ENCODE data around the gene IL22. TPM values are rescaled to one million over a fixed set of nuclear protein-coding genes. Genes with fewer than 3 reads are reported as not detected.

The IL22 gene
- total and polyA plus RNA-seq, 7 experiments from 2014 or later, result 1.8 TPM; not detected in 6

GRCh38 chr12:68279227-68280054, 26.0 kb upstream of the IL22 start:
- DNase-seq, result no peak
- Mint-ChIP-seq H3K27me3 (peaks cover 0 to 2% (median 0%) of the 10 kb centered on the region in 5 donors), H3K36me3 (peaks cover 0 to 6% (median 0%) of the 10 kb centered on the region in 5 donors), H3K9me3 (peaks cover 0 to 2% (median 0%) of the 10 kb centered on the region in 11 donors), H3K4me1 (peaks cover 0 to 53% (median 0%) of the 10 kb centered on the region in 7 donors), H3K4me3 (no peak overlapping the region), H3K27ac (no peak overlapping the region)
- no peak overlapping the region for H3K27ac ChIP-seq (ENCODE audit: low read depth, low read length)
- H3K27me3 ChIP-seq (ENCODE audit: control insufficient read depth in 2 of 2, insufficient read depth in 2 of 2, low read length in 2 of 2), result no peaks in the 10 kb centered on the region
- no peak for ATAC-seq
- no peaks in the 10 kb centered on the region for H3K9me3 ChIP-seq (ENCODE audit: control insufficient read depth in 2 of 3, low read length in 3 of 3)
- intact Hi-C loops (cut with micrococcal nuclease), result no loop called here
- H3K4me1 ChIP-seq (ENCODE audit: control insufficient read depth in 2 of 2, insufficient read depth in 2 of 2, low read length in 2 of 2), result no peaks in the 10 kb centered on the region
- ChIA-PET POLR2A (no interaction called here), CTCF (no interaction called here)
- no peaks in the 10 kb centered on the region for H3K36me3 ChIP-seq (ENCODE audit: control insufficient read depth in 2 of 3, insufficient read depth in 3 of 3, low read length in 3 of 3)
- no peak overlapping the region for H3K4me3 ChIP-seq (ENCODE audit: low read length)

GRCh38 chr12:68276402-68276930, 23.1 kb upstream of the IL22 start:
- H3K9me3 Mint-ChIP-seq, result peaks cover 0 to 2% (median 0%) of the 10 kb centered on the region in 11 donors
- ChIA-PET POLR2A (no interaction called here), CTCF (no interaction called here)
- peaks cover 0 to 4% (median 0%) of the 10 kb centered on the region in 5 donors for H3K36me3 Mint-ChIP-seq
- H3K27me3 ChIP-seq (ENCODE audit: control insufficient read depth in 2 of 2, insufficient read depth in 2 of 2, low read length in 2 of 2), result no peaks in the 10 kb centered on the region
- peak overlapping the region in 1 of 10 donors; percentile 5 for H3K4me3 Mint-ChIP-seq
- H3K27ac ChIP-seq (ENCODE audit: low read depth, low read length), result no peak overlapping the region
- ATAC-seq (no peak), DNase-seq (no peak)
- H3K4me1 Mint-ChIP-seq, result peaks cover 0 to 45% (median 0%) of the 10 kb centered on the region in 7 donors
- no peaks in the 10 kb centered on the region for H3K9me3 ChIP-seq (ENCODE audit: control insufficient read depth in 2 of 3, low read length in 3 of 3)
- intact Hi-C loops (cut with micrococcal nuclease), result loop anchor here in 1 of 2 donors (2.0 kb wide), 1 partner anchor 36 kb away; no protein-coding TSS in a partner anchor
- H3K4me1 ChIP-seq (ENCODE audit: control insufficient read depth in 2 of 2, insufficient read depth in 2 of 2, low read length in 2 of 2), result no peaks in the 10 kb centered on the region
- H3K36me3 ChIP-seq (ENCODE audit: control insufficient read depth in 2 of 3, insufficient read depth in 3 of 3, low read length in 3 of 3), result no peaks in the 10 kb centered on the region
- no peak overlapping the region for H3K4me3 ChIP-seq (ENCODE audit: low read length)
- no peaks in the 10 kb centered on the region for H3K27me3 Mint-ChIP-seq
- H3K27ac Mint-ChIP-seq, result peak overlapping the region in 1 of 9 donors; percentile 19

GRCh38 chr12:68272732-68273131, 19.3 kb upstream of the IL22 start:
- Histone ChIP-seq H3K27ac (ENCODE audit: low read depth, low read length) (no peak overlapping the region), H3K4me1 (ENCODE audit: control insufficient read depth in 2 of 2, insufficient read depth in 2 of 2, low read length in 2 of 2) (no peaks in the 10 kb centered on the region), H3K27me3 (ENCODE audit: control insufficient read depth in 2 of 2, insufficient read depth in 2 of 2, low read length in 2 of 2) (no peaks in the 10 kb centered on the region), H3K36me3 (ENCODE audit: control insufficient read depth in 2 of 3, insufficient read depth in 3 of 3, low read length in 3 of 3) (no peaks in the 10 kb centered on the region), H3K4me3 (ENCODE audit: low read length) (no peak overlapping the region), H3K9me3 (ENCODE audit: control insufficient read depth in 2 of 3, low read length in 3 of 3) (no peaks in the 10 kb centered on the region)
- POLR2A ChIA-PET, result interaction anchor here (1.1 kb wide), 1 partner anchor 11 kb away, joined by 3 read pairs; no protein-coding TSS in a partner anchor
- no peak overlapping the region for H3K4me3 Mint-ChIP-seq
- H3K27ac Mint-ChIP-seq, result no peak overlapping the region
- peaks cover 0 to 2% (median 0%) of the 10 kb centered on the region in 11 donors for H3K9me3 Mint-ChIP-seq
- CTCF ChIA-PET, result no interaction called here
- H3K27me3 Mint-ChIP-seq, result peaks cover 0 to 2% (median 0%) of the 10 kb centered on the region in 5 donors
- DNase-seq, result no peak
- H3K4me1 Mint-ChIP-seq, result peaks cover 0 to 41% (median 0%) of the 10 kb centered on the region in 7 donors
- peaks cover 0 to 15% (median 0%) of the 10 kb centered on the region in 5 donors for H3K36me3 Mint-ChIP-seq
- no peak for ATAC-seq
- intact Hi-C loops (cut with micrococcal nuclease), result no loop called here

GRCh38 chr12:68271346-68271745, 17.9 kb upstream of the IL22 start:
- H3K27ac Mint-ChIP-seq, result no peak overlapping the region
- CTCF ChIA-PET, result no interaction called here
- intact Hi-C loops (cut with micrococcal nuclease), result no loop called here

GRCh38 chr12:68270358-68270757, 17.0 kb upstream of the IL22 start:
- peaks cover 0 to 42% (median 0%) of the 10 kb centered on the region in 7 donors for H3K4me1 Mint-ChIP-seq
- ChIA-PET CTCF (no interaction called here), POLR2A (no interaction called here)
- Histone ChIP-seq H3K27me3 (ENCODE audit: control insufficient read depth in 2 of 2, insufficient read depth in 2 of 2, low read length in 2 of 2) (no peaks in the 10 kb centered on the region), H3K4me3 (ENCODE audit: low read length) (no peak overlapping the region), H3K4me1 (ENCODE audit: control insufficient read depth in 2 of 2, insufficient read depth in 2 of 2, low read length in 2 of 2) (no peaks in the 10 kb centered on the region), H3K9me3 (ENCODE audit: control insufficient read depth in 2 of 3, low read length in 3 of 3) (no peaks in the 10 kb centered on the region), H3K36me3 (ENCODE audit: control insufficient read depth in 2 of 3, insufficient read depth in 3 of 3, low read length in 3 of 3) (no peaks in the 10 kb centered on the region), H3K27ac (ENCODE audit: low read depth, low read length) (no peak overlapping the region)
- peak overlapping the region in 1 of 9 donors; percentile 53 for H3K27ac Mint-ChIP-seq
- H3K9me3 Mint-ChIP-seq, result peaks cover 0 to 4% (median 0%) of the 10 kb centered on the region in 11 donors
- H3K36me3 Mint-ChIP-seq, result peaks cover 0 to 21% (median 0%) of the 10 kb centered on the region in 5 donors
- ATAC-seq (no peak), DNase-seq (no peak)
- H3K4me3 Mint-ChIP-seq, result no peak overlapping the region
- intact Hi-C loops (cut with micrococcal nuclease), result no loop called here
- peaks cover 0 to 5% (median 2%) of the 10 kb centered on the region in 5 donors for H3K27me3 Mint-ChIP-seq

More at GRCh38 chr12:68271346-68271745, 17.9 kb upstream of the IL22 start:
- peaks cover 0 to 18% (median 0%) of the 10 kb centered on the region in 5 donors for H3K36me3 Mint-ChIP-seq
- POLR2A ChIA-PET, result interaction anchor here (1.1 kb wide), 1 partner anchor 10 kb away, joined by 3 read pairs; no protein-coding TSS in a partner anchor
- H3K9me3 Mint-ChIP-seq, result peaks cover 0 to 2% (median 0%) of the 10 kb centered on the region in 11 donors
- H3K4me1 Mint-ChIP-seq, result peaks cover 0 to 42% (median 0%) of the 10 kb centered on the region in 7 donors
- ATAC-seq (no peak), DNase-seq (no peak)
- H3K9me3 ChIP-seq (ENCODE audit: control insufficient read depth in 2 of 3, low read length in 3 of 3), result no peaks in the 10 kb centered on the region
- no peak overlapping the region for H3K4me3 ChIP-seq (ENCODE audit: low read length)
- H3K4me3 Mint-ChIP-seq, result no peak overlapping the region
- H3K4me1 ChIP-seq (ENCODE audit: control insufficient read depth in 2 of 2, insufficient read depth in 2 of 2, low read length in 2 of 2), result no peaks in the 10 kb centered on the region
- H3K27ac ChIP-seq (ENCODE audit: low read depth, low read length), result no peak overlapping the region
- H3K27me3 ChIP-seq (ENCODE audit: control insufficient read depth in 2 of 2, insufficient read depth in 2 of 2, low read length in 2 of 2), result no peaks in the 10 kb centered on the region
- no peaks in the 10 kb centered on the region for H3K36me3 ChIP-seq (ENCODE audit: control insufficient read depth in 2 of 3, insufficient read depth in 3 of 3, low read length in 3 of 3)
- peaks cover 0 to 2% (median 0%) of the 10 kb centered on the region in 5 donors for H3K27me3 Mint-ChIP-seq

- no peaks in the 10 kb centered on the region for H3K9me3 ChIP-seq (ENCODE audit: control insufficient read depth in 2 of 3, low read length in 3 of 3)
- no peaks in the 10 kb centered on the region for H3K27me3 ChIP-seq (ENCODE audit: control insufficient read depth in 2 of 2, insufficient read depth in 2 of 2, low read length in 2 of 2)
- ChIA-PET CTCF (interaction anchor here (0.7 kb wide), 1 partner anchor 800 kb away, joined by 4 read pairs; no protein-coding TSS in a partner anchor), POLR2A (no interaction called here)
- Mint-ChIP-seq H3K27me3 (peaks cover 0 to 6% (median 4%) of the 10 kb centered on the region in 5 donors), H3K36me3 (peaks cover 0 to 19% (median 0%) of the 10 kb centered on the region in 5 donors), H3K27ac (peak overlapping the region in 2 of 9 donors; percentile 47 to 53), H3K4me1 (peaks cover 0 to 45% (median 0%) of the 10 kb centered on the region in 7 donors), H3K9me3 (peaks cover 0 to 2% (median 0%) of the 10 kb centered on the region in 11 donors), H3K4me3 (no peak overlapping the region)
- no peak for DNase-seq
- H3K36me3 ChIP-seq (ENCODE audit: control insufficient read depth in 2 of 3, insufficient read depth in 3 of 3, low read length in 3 of 3), result no peaks in the 10 kb centered on the region
- no peak overlapping the region for H3K4me3 ChIP-seq (ENCODE audit: low read length)
- no peak overlapping the region for H3K27ac ChIP-seq (ENCODE audit: low read depth, low read length)
- intact Hi-C loops (cut with micrococcal nuclease), result loop anchor here in 1 of 2 donors (2.0 kb wide), 1 partner anchor 29 kb away; no protein-coding TSS in a partner anchor
- no peak for ATAC-seq
- no peaks in the 10 kb centered on the region for H3K4me1 ChIP-seq (ENCODE audit: control insufficient read depth in 2 of 2, insufficient read depth in 2 of 2, low read length in 2 of 2)
Measured at GRCh38 chr12:68269779-68270178, 16.4 kb upstream of the IL22 start.

Measured in naive thymus-derived CD4-positive, alpha-beta T cell (primary cell).